ENCODE data around the gene PPP2R2B. TPM values are rescaled to one million over a fixed set of nuclear protein-coding genes. Genes with fewer than 3 reads are reported as not detected.
"Not testable (repeated sequence)": the region's sequence is repeated elsewhere in the genome, so short reads cannot be mapped to it uniquely, and the experiment has no call there.

Gene PPP2R2B
- total RNA-seq, 1 experiment from 2014 or later: not detected

DNA sequence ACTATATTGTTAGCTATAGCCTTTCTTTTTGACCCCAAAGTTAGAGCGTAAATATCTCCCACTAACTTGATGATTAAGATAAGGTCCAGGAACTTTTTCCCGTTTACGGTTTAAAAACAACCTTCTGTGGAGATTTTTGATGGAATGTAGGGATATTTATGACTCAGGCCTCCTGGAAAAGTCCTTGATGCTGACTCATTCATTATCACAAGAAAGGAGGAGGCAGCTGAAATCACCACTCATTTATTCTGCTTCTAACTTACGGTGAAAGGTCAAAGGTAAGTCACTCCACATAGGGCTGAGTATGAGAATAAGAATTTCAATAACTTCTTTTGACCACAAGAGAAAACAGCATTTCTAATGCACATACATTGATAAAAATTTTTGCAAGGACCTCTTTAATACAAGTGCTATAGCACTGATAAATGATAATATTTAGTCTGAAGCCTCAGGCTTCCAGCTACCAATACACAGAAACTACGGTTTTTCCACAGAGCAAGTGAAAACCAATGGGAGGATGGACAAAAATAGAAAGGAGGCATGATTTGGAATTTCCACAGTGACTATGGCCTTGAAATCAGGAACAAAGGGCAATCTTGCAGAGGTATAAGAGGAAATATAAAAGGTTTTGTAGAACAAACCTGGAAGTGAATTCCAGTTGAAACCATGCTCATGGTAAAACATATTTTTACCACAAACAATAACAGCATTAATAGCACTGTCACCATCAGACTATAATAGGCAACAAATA is 146.5 kb downstream of the PPP2R2B start (continued):
- TF ChIP-seq ZNF274 (IDR thresholded peaks at IDR 0.05; ENCODE audit: low read depth, low read length): no peak
- no peak for TF ChIP-seq ZFX (IDR thresholded peaks at IDR 0.05)
- TF ChIP-seq SRF (IDR thresholded peaks at IDR 0.05; ENCODE audit: low read depth): peak; percentile 42; the same call in 1 of the 2 replicates
- TF ChIP-seq SP1 (IDR thresholded peaks at IDR 0.05; ENCODE audit: low read depth): peak; percentile 75
- no peak; the same call in 1 of the 2 replicates for TF ChIP-seq ELF1 (IDR thresholded peaks at IDR 0.05; ENCODE audit: borderline replicate concordance, low read depth)

DNA sequence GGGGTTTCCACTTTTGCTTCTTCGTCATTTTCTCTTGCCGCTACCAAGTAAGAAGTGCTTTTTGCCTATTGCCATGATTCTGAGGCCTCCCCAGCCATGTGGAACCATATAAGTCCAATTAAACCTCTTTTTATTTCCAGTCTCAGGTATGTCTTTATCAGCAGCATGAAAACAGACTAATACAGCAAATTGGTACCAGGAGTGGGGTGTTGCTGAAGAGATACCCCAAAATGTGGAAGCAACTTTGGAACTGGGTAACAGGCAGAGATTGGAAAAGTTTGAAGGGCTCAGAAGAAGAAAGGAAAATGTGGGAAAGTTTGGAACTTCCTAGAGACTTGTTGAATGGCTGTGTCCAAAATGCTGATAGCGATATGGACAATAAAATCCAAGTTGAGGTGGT is 149.8 kb downstream of the PPP2R2B start:
- H3K27me3 ChIP-seq (ENCODE audit: insufficient read depth, low read length); DNase-seq (ENCODE audit: low read depth, low spot score); H3K9me2 ChIP-seq (ENCODE audit: insufficient read depth); ATAC-seq; BruUV-seq (replicated peaks); H3K9me3 ChIP-seq (ENCODE audit: control insufficient read depth in 1 of 2, insufficient read depth in 1 of 2, low read depth in 1 of 2, low read length in 2 of 2); H3K4me3 ChIP-seq (replicated peaks in 1 of 2; ENCODE audit: low read depth in 1 of 2, low read length in 2 of 2); POLR2A ChIA-PET; CTCF ChIA-PET; H3K9ac ChIP-seq (ENCODE audit: low read length); intact Hi-C loops (cut with micrococcal nuclease); H3K4me2 ChIP-seq (ENCODE audit: low read length); H2AFZ ChIP-seq (ENCODE audit: low read depth, low read length, poor library complexity, severe bottlenecking); H3K36me3 ChIP-seq (ENCODE audit: control insufficient read depth in 1 of 2, insufficient read depth in 2 of 2, low read length in 2 of 2); H3K79me2 ChIP-seq (ENCODE audit: insufficient read depth, low read length); H4K20me1 ChIP-seq (ENCODE audit: insufficient read depth); RAD21 ChIA-PET (ENCODE audit: low non-redundant PET in 1 of 2, low total read pairs in 2 of 2, uncharacterized antibody in 2 of 2, unreplicated experiment in 2 of 2); H3K27ac ChIP-seq (ENCODE audit: low read depth, low read length): not testable (repeated sequence)
- H3K4me1 ChIP-seq (ENCODE audit: control insufficient read depth in 1 of 2, insufficient read depth in 2 of 2, low read length in 2 of 2): peaks cover 21 to 25% of the 10 kb centered on the region in 2 experiments

DNA sequence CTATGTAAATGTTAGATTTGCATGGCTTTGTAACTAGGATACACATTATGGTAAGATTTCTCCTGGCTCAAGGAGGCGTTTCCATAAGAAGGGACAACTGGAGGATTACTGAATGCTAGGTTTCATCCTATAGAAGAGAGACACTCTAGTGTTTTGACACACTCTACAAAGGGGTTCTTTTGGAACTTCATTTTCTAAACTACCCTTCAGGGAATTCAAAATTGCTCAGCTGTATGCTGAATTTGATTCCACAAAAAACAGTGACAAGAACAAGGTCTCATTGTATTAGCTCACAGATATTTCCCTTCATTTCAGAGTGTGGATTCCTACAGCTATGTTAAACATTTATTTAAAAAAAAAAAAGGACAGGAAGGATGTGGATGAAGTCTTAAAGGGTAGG is 151.7 kb downstream of the PPP2R2B start:
- Histone ChIP-seq H4K20me1 (ENCODE audit: insufficient read depth) (no peaks in the 10 kb centered on the region), H2AFZ (ENCODE audit: low read depth, low read length, poor library complexity, severe bottlenecking) (no peak overlapping the region), H3K27ac (ENCODE audit: low read depth, low read length) (no peak overlapping the region), H3K36me3 (ENCODE audit: control insufficient read depth in 1 of 2, insufficient read depth in 2 of 2, low read length in 2 of 2) (no peaks in the 10 kb centered on the region), H3K4me2 (ENCODE audit: low read length) (no peak overlapping the region), H3K4me1 (ENCODE audit: control insufficient read depth in 1 of 2, insufficient read depth in 2 of 2, low read length in 2 of 2) (peaks cover 11 to 12% of the 10 kb centered on the region in 2 experiments), H3K4me3 (replicated peaks in 1 of 2; ENCODE audit: low read depth in 1 of 2, low read length in 2 of 2) (no peak overlapping the region), H3K9me2 (ENCODE audit: insufficient read depth) (no peaks in the 10 kb centered on the region), H3K9me3 (ENCODE audit: control insufficient read depth in 1 of 2, insufficient read depth in 1 of 2, low read depth in 1 of 2, low read length in 2 of 2) (peaks cover 0 to 4% of the 10 kb centered on the region in 2 experiments; a peak in 1 of 4 replicates), H3K9ac (ENCODE audit: low read length) (no peak overlapping the region), H3K79me2 (ENCODE audit: insufficient read depth, low read length) (no peaks in the 10 kb centered on the region), H3K27me3 (ENCODE audit: insufficient read depth, low read length) (no peaks in the 10 kb centered on the region)
- DNase-seq (ENCODE audit: low read depth, low spot score): no peak
- BruUV-seq (replicated peaks): no TSS peak
- ChIA-PET RAD21 (ENCODE audit: low non-redundant PET in 1 of 2, low total read pairs in 2 of 2, uncharacterized antibody in 2 of 2, unreplicated experiment in 2 of 2) (no interaction called here), POLR2A (no interaction called here), CTCF (no interaction called here)
- TF ChIP-seq ELF1 (IDR thresholded peaks at IDR 0.05; ENCODE audit: borderline replicate concordance, low read depth) (no peak), EGR1 (IDR thresholded peaks at IDR 0.05; ENCODE audit: low read depth) (no peak), SRF (IDR thresholded peaks at IDR 0.05; ENCODE audit: low read depth) (no peak), POLR2AphosphoS5 (IDR thresholded peaks at IDR 0.05; ENCODE audit: low read depth, low read length) (no peak), ZNF274 (IDR thresholded peaks at IDR 0.05; ENCODE audit: low read depth, low read length) (no peak), POLR2A (IDR thresholded peaks at IDR 0.05; ENCODE audit: borderline replicate concordance, extremely low read depth, insufficient read depth, insufficient read length) (no peak), SIN3A (IDR thresholded peaks at IDR 0.05; ENCODE audit: low read depth) (no peak), YY1 (IDR thresholded peaks at IDR 0.05; ENCODE audit: extremely low read depth, insufficient replicate concordance, low read depth, low read length) (no peak), ZFX (IDR thresholded peaks at IDR 0.05) (no peak), RAD21 (IDR thresholded peaks at IDR 0.05; ENCODE audit: low read depth) (no peak)
- TF ChIP-seq, protein P1, sequence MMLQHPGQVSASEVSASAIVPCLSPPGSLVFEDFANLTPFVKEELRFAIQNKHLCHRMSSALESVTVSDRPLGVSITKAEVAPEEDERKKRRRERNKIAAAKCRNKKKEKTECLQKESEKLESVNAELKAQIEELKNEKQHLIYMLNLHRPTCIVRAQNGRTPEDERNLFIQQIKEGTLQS (IDR thresholded peaks at IDR 0.05): no peak
- TF ChIP-seq, protein P2, sequence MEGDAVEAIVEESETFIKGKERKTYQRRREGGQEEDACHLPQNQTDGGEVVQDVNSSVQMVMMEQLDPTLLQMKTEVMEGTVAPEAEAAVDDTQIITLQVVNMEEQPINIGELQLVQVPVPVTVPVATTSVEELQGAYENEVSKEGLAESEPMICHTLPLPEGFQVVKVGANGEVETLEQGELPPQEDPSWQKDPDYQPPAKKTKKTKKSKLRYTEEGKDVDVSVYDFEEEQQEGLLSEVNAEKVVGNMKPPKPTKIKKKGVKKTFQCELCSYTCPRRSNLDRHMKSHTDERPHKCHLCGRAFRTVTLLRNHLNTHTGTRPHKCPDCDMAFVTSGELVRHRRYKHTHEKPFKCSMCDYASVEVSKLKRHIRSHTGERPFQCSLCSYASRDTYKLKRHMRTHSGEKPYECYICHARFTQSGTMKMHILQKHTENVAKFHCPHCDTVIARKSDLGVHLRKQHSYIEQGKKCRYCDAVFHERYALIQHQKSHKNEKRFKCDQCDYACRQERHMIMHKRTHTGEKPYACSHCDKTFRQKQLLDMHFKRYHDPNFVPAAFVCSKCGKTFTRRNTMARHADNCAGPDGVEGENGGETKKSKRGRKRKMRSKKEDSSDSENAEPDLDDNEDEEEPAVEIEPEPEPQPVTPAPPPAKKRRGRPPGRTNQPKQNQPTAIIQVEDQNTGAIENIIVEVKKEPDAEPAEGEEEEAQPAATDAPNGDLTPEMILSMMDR (IDR thresholded peaks at IDR 0.05 in 2 of 3, conservative IDR thresholded peaks at IDR 0.05 in 1 of 3; ENCODE audit: borderline replicate concordance in 1 of 3, insufficient read depth in 1 of 3, low read depth in 2 of 3, low read length in 2 of 3): no peak
- no peak for ATAC-seq
- intact Hi-C loops (cut with micrococcal nuclease): no loop called here
